GM23338 (cell line): ENCODE results near the gene EVI5. TPM values are rescaled to one million over a fixed set of nuclear protein-coding genes. Genes with fewer than 3 reads are reported as not detected.

Experiments
- ATAC-seq: fragments of 200-7000 bp; cut with Tn5 transposase; 3 replicates; pipeline ENCODE4 v1.9.1; 2020
- DNase-seq: peaks from one replicate; pipeline ENCODE4 v3.0.0-alpha.2; 2015; ENCODE audit warnings: low spot score
- H2AFZ ChIP-seq: fragments of 200-600 bp; sonication (generic); 2 replicates; pipeline ENCODE4 v1.8.0; 2016; ENCODE audit warnings: antibody characterized with exemption, mild to moderate bottlenecking, moderate library complexity
- H3F3A ChIP-seq: fragments of 200-600 bp; sonication (generic); replicated peaks from 2 replicates; pipeline ENCODE4 v1.8.0; 2017; ENCODE audit warnings: antibody characterized with exemption, mixed run types, low read depth
- H3K27ac ChIP-seq: fragments of 200-600 bp; sonication (generic); 2 replicates; pipeline ENCODE4 v1.6.1; 2016; ENCODE audit warnings: low read depth
- H3K27me3 ChIP-seq: fragments of 200-600 bp; sonication (generic); 2 replicates; pipeline ENCODE4 v1.8.0; 2016; ENCODE audit warnings: mild to moderate bottlenecking, mixed run types, moderate library complexity; ENCODE audit not compliant: insufficient read depth
- H3K36me3 ChIP-seq: fragments of 200-600 bp; sonication (generic); 2 replicates; pipeline ENCODE4 v1.8.0; 2016; ENCODE audit warnings: mild to moderate bottlenecking; ENCODE audit not compliant: insufficient read depth
- H3K4me1 ChIP-seq: fragments of 200-600 bp; sonication (generic); 2 replicates; pipeline ENCODE4 v1.8.0; 2016; ENCODE audit warnings: mild to moderate bottlenecking, moderate library complexity; ENCODE audit not compliant: insufficient read depth
- H3K4me2 ChIP-seq: fragments of 200-600 bp; sonication (generic); 2 replicates; pipeline ENCODE4 v1.7.1; 2017; ENCODE audit warnings: mixed run types
- H3K4me3 ChIP-seq: fragments of 200-600 bp; sonication (generic); 2 replicates; pipeline ENCODE4 v1.6.1; 2016; ENCODE audit warnings: mixed run types
- H3K79me2 ChIP-seq: fragments of 200-600 bp; sonication (generic); replicated peaks from 2 replicates; pipeline ENCODE4 v1.8.0; 2017; ENCODE audit warnings: mild to moderate bottlenecking; ENCODE audit not compliant: insufficient read depth
- H3K9me2 ChIP-seq: fragments of 200-600 bp; sonication (generic); 2 replicates; pipeline ENCODE4 v1.8.0; 2017; ENCODE audit not compliant: insufficient read depth
- H4K20me1 ChIP-seq: fragments of 200-600 bp; sonication (generic); replicated peaks from 2 replicates; pipeline ENCODE4 v1.8.0; 2017; ENCODE audit warnings: mild to moderate bottlenecking; ENCODE audit not compliant: insufficient read depth
- H3K27ac Mint-ChIP-seq: 2 replicates; pipeline ENCODE4 v1.8.0; 2020; ENCODE audit warnings: inconsistent platforms, mild to moderate bottlenecking, moderate library complexity, mixed read lengths
- H3K27me3 Mint-ChIP-seq: 3 replicates; pipeline ENCODE4 v1.8.0; 2022; ENCODE audit warnings: low read depth, mild to moderate bottlenecking, moderate library complexity, mixed read lengths, inconsistent platforms; ENCODE audit not compliant: insufficient read depth, poor library complexity
- H3K36me3 Mint-ChIP-seq: 3 replicates; pipeline ENCODE4 v1.8.0; 2021; ENCODE audit warnings: low read depth, mild to moderate bottlenecking, inconsistent platforms, moderate library complexity, mixed read lengths
- H3K4me1 Mint-ChIP-seq: 3 replicates; pipeline ENCODE4 v1.8.0; 2020; ENCODE audit warnings: mild to moderate bottlenecking, inconsistent platforms, mixed read lengths
- H3K4me3 Mint-ChIP-seq: 3 replicates; pipeline ENCODE4 v1.8.0; 2021; ENCODE audit warnings: moderate library complexity, mild to moderate bottlenecking, inconsistent platforms, mixed read lengths
- H3K9me3 Mint-ChIP-seq: 3 replicates; pipeline ENCODE4 v1.8.0; 2020; ENCODE audit warnings: moderate library complexity, mild to moderate bottlenecking, inconsistent platforms, mixed read lengths
- CREB1 ChIP-seq: fragments of 250-450 bp; sonication (Bioruptor Pico); IDR thresholded peaks from 2 replicates; pipeline ENCODE4 v1.5.0; 2020; ENCODE audit warnings: low read depth, mild to moderate bottlenecking, moderate library complexity
- EZH2phosphoT487 ChIP-seq: fragments of 200-600 bp; sonication (generic); IDR thresholded peaks from one replicate; pipeline ENCODE4 v1.8.1; 2018; ENCODE audit warnings: antibody characterized with exemption; ENCODE audit not compliant: unreplicated experiment
- JUNB ChIP-seq: IDR thresholded peaks from one replicate; pipeline ENCODE4 v1.6.1; 2016; ENCODE audit warnings: antibody characterized with exemption; ENCODE audit not compliant: unreplicated experiment
- NANOG ChIP-seq: IDR thresholded peaks from 2 replicates; pipeline ENCODE4 v1.6.1; 2016; ENCODE audit warnings: antibody characterized with exemption, borderline replicate concordance
- POLR2AphosphoS5 ChIP-seq: IDR thresholded peaks from 2 replicates; pipeline ENCODE4 v1.6.1; 2016; ENCODE audit warnings: antibody characterized with exemption, low read depth
- REST ChIP-seq: IDR thresholded peaks from one replicate; pipeline ENCODE4 v1.6.1; 2018; ENCODE audit warnings: antibody characterized with exemption; ENCODE audit not compliant: unreplicated experiment
- STAT1 ChIP-seq: IDR thresholded peaks from one replicate; pipeline ENCODE4 v1.6.1; 2016; ENCODE audit warnings: antibody characterized with exemption; ENCODE audit not compliant: unreplicated experiment
- ZNF114 ChIP-seq: fragments of 250-450 bp; sonication (Bioruptor Pico); IDR thresholded peaks from 2 replicates; pipeline ENCODE4 v1.5.0; 2020; ENCODE audit warnings: mild to moderate bottlenecking, moderate library complexity
- polyA plus RNA-seq: library from polyadenylated mRNA; unstranded; fragments of >200 nt; fragmentation: Nextera tagmentation; extraction: Ambion mirVana; gene quantifications from 2 replicates; pipeline ENCODE4 v1.2.1, GENCODE V29; 2016
- total RNA-seq: library from RNA; depleted of rRNA; stranded (reverse); fragments of >200 nt; shearing (Covaris generic); gene quantifications from 2 replicates; pipeline ENCODE4 v1.2.3, GENCODE V29; 2014
- TF ChIP-seq, protein P1 (sequence below): fragments of 250-450 bp; sonication (Bioruptor Pico); IDR thresholded peaks from 2 replicates; pipeline ENCODE4 v1.5.0; 2020; ENCODE audit warnings: mild to moderate bottlenecking, moderate library complexity
- TF ChIP-seq, protein P2 (sequence below): IDR thresholded peaks from 2 replicates; pipeline ENCODE4 v1.6.1; 2016; ENCODE audit warnings: antibody characterized with exemption

EVI5 gene
- total and polyA plus RNA-seq, 2 experiments from 2014 or later = 15.6 to 24.8 TPM

GRCh38 chr1:92473781-92474495, 311.0 kb downstream of the EVI5 start (continued):
- TF ChIP-seq, protein P1, sequence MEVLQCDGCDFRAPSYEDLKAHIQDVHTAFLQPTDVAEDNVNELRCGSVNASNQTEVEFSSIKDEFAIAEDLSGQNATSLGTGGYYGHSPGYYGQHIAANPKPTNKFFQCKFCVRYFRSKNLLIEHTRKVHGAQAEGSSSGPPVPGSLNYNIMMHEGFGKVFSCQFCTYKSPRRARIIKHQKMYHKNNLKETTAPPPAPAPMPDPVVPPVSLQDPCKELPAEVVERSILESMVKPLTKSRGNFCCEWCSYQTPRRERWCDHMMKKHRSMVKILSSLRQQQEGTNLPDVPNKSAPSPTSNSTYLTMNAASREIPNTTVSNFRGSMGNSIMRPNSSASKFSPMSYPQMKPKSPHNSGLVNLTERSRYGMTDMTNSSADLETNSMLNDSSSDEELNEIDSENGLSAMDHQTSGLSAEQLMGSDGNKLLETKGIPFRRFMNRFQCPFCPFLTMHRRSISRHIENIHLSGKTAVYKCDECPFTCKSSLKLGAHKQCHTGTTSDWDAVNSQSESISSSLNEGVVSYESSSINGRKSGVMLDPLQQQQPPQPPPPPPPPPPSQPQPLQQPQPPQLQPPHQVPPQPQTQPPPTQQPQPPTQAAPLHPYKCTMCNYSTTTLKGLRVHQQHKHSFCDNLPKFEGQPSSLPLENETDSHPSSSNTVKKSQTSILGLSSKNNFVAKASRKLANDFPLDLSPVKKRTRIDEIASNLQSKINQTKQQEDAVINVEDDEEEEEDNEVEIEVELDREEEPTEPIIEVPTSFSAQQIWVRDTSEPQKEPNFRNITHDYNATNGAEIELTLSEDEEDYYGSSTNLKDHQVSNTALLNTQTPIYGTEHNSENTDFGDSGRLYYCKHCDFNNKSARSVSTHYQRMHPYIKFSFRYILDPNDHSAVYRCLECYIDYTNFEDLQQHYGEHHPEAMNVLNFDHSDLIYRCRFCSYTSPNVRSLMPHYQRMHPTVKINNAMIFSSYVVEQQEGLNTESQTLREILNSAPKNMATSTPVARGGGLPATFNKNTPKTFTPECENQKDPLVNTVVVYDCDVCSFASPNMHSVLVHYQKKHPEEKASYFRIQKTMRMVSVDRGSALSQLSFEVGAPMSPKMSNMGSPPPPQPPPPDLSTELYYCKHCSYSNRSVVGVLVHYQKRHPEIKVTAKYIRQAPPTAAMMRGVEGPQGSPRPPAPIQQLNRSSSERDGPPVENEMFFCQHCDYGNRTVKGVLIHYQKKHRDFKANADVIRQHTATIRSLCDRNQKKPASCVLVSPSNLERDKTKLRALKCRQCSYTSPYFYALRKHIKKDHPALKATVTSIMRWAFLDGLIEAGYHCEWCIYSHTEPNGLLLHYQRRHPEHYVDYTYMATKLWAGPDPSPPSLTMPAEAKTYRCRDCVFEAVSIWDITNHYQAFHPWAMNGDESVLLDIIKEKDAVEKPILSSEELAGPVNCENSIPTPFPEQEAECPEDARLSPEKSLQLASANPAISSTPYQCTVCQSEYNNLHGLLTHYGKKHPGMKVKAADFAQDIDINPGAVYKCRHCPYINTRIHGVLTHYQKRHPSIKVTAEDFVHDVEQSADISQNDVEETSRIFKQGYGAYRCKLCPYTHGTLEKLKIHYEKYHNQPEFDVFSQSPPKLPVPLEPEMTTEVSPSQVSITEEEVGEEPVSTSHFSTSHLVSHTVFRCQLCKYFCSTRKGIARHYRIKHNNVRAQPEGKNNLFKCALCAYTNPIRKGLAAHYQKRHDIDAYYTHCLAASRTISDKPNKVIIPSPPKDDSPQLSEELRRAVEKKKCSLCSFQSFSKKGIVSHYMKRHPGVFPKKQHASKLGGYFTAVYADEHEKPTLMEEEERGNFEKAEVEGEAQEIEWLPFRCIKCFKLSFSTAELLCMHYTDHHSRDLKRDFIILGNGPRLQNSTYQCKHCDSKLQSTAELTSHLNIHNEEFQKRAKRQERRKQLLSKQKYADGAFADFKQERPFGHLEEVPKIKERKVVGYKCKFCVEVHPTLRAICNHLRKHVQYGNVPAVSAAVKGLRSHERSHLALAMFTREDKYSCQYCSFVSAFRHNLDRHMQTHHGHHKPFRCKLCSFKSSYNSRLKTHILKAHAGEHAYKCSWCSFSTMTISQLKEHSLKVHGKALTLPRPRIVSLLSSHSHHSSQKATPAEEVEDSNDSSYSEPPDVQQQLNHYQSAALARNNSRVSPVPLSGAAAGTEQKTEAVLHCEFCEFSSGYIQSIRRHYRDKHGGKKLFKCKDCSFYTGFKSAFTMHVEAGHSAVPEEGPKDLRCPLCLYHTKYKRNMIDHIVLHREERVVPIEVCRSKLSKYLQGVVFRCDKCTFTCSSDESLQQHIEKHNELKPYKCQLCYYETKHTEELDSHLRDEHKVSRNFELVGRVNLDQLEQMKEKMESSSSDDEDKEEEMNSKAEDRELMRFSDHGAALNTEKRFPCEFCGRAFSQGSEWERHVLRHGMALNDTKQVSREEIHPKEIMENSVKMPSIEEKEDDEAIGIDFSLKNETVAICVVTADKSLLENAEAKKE = no peak
- TF ChIP-seq, protein P2, sequence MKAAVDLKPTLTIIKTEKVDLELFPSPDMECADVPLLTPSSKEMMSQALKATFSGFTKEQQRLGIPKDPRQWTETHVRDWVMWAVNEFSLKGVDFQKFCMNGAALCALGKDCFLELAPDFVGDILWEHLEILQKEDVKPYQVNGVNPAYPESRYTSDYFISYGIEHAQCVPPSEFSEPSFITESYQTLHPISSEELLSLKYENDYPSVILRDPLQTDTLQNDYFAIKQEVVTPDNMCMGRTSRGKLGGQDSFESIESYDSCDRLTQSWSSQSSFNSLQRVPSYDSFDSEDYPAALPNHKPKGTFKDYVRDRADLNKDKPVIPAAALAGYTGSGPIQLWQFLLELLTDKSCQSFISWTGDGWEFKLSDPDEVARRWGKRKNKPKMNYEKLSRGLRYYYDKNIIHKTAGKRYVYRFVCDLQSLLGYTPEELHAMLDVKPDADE = no peak
- TF ChIP-seq EZH2phosphoT487 (no peak), JUNB (no peak), NANOG (no peak)

- H3K27ac ChIP-seq = no peak overlapping the region
- H3K4me3 Mint-ChIP-seq = no peak overlapping the region
- H3K4me3 ChIP-seq = no peak overlapping the region
- TF ChIP-seq, protein P2 = no peak
- no peak for TF ChIP-seq CREB1 (CRISPR knock-in tag)
- TF ChIP-seq REST = no peak
- no peak for TF ChIP-seq POLR2AphosphoS5
- TF ChIP-seq STAT1 = no peak
- no peak for TF ChIP-seq JUNB
- TF ChIP-seq ZNF114 (CRISPR knock-in tag) = no peak
- peaks cover 8% of the 10 kb centered on the region; the same call in 1 of the 2 replicates for H3K4me1 ChIP-seq
- DNase-seq = no peak
- ATAC-seq = no peak
- no peak overlapping the region for H3K4me2 ChIP-seq
- H3K9me2 ChIP-seq = no peaks in the 10 kb centered on the region
- H3K79me2 ChIP-seq = no peaks in the 10 kb centered on the region
- H3K9me3 Mint-ChIP-seq = no peaks in the 10 kb centered on the region; the same call in 2 of the 3 replicates
- no peaks in the 10 kb centered on the region for H3F3A ChIP-seq
- H3K27ac Mint-ChIP-seq = no peak overlapping the region
- H3K4me1 Mint-ChIP-seq = peaks cover 18% of the 10 kb centered on the region
- H3K27me3 ChIP-seq = peaks cover 17% of the 10 kb centered on the region
- no peaks in the 10 kb centered on the region for H4K20me1 ChIP-seq
- H3K36me3 Mint-ChIP-seq = no peaks in the 10 kb centered on the region
- peaks cover 3% of the 10 kb centered on the region for H3K27me3 Mint-ChIP-seq
- H3K36me3 ChIP-seq = no peaks in the 10 kb centered on the region; the same call in 1 of the 2 replicates
- no peak overlapping the region for H2AFZ ChIP-seq
Observed at GRCh38 chr1:92470216-92470615, 314.7 kb downstream of the EVI5 start.
